ENCODE results near the gene RYR3.
"Not testable (repeated sequence)": the region's sequence is repeated elsewhere in the genome, so short reads cannot be mapped to it uniquely, and the experiment has no call there.

The RYR3 gene

DNA sequence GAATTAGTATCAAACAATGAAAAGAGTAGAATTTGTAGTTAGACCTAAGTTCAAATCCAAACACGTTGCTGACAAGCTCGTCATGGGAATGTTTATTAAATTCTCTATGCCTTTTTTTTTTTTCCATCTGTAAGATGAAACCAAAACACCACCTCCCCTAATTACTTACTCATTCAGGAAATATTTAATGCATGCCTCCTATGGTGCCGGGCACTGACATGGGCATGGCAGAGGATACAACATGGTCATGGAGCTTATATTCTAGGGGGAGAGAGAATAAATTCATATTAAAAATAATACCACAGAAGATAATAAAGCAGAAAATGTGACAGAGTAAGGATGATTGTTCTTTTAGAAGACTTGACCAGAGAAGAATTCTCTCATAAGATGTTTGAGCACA lies 215.8 kb downstream of the RYR3 start:
- DNase-seq, result no peak

DNA sequence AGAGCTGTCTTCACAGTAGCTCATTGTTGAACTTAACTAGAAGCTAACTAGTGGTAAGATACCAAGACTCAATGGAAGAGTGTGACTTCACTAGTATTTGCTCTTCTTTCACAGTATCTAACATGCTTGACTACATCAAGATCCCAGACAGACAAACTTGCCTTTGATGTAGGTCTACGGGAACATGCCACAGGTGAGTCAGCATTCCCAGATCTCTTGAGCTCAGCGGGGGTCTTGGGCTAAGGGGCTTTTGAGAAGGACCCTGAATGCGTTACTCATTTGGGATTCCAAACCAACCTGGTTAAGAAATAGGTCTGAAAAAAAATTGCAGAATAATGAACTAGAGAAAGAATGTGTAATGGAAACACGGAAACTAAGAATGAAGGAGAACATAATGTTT lies 222.4 kb downstream of the RYR3 start:
- no peak for DNase-seq

DNA sequence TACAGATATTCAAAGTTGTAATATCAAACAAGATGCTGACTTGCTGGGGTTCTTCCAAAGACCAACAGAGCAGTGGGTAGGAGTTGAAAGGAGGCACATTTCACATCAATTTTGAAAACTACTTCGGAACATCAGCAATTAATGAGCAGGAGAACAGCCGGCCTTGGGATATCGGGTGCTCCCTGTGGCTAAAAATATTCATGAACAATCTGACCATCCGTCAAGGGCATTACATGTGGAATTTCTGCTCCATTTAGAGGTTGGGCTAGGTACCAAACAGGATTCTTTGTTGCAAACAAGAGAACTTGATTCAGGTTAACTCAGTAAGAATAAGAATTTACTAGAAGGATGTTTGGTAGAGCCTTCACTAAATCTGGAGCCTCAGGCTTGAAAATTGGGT lies 223.9 kb downstream of the RYR3 start:
- DNase-seq, result no peak

DNA sequence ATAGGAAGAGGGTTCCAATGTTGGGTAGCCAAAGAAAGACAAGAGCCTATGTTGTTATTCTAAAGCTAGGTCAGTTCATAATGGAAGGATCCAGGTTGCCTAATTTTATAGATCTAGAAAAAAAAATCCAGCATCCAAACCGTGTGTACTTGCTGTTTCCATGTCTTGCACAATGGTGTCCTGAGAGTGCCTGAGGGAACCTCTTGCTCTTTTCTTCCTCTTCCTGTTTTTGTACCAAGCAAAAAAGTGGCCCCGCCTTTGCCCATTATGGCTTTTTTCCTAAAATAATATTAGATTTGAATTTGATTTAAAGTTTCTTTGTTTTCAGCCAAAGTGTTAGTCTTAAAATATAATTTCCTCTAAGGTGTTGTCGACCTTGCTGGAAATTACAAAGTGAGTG lies 224.4 kb downstream of the RYR3 start:
- DNase-seq, result no peak

DNA sequence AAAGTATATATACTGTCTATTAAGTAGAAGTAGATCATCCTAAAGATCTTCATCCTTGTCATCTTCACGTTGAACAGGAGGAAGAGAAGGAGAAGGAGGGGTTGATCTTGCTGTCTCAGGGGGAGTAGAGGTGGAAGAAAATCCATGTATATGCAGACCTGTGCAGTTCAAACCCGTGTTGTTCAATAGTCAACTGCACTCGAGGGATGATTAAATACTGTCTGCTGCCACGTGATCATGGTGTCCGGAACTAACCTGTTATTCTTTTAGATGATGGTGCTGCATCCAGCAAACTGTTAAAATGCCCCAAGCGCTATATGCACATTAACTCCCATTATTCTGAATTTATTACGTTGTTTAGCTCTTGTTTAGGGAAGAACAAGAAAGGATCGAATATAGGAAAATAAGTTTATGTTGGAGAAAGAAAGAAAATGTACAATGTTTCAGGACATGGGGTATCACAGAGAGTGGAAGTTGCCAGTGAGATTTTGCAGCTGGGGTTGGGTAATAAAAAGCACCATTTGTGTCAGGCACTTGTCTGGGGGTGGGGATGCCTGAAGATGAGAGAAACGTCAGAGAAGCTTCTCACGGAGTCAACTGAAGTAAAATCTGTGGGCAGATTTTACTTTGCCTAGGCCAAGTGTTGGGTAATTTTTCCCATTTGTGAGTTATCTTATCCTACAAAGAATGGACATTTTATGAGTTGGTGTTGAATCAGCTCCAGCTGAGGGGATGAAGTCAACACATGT lies 229.2 kb downstream of the RYR3 start:
- no peak for DNase-seq

DNA sequence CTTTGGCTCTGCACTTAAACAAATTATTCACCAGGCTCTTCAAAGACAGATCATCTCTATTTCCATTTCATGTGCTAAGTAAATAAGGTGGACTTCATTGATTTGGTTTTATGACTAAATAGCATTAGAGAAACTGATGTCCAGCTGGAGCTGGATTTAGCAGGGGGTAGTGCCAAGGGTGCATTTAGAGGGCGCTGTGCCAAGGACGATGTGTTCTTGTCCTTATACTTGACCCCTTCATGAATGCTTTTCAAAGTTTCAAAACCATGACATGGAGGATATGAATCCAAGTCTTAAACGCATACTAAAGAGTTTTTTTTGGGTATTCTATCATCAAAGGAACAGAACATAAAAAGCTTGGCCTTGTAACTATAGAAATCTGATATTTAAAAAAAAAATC lies 233.2 kb downstream of the RYR3 start:
- DNase-seq, result no peak

DNA sequence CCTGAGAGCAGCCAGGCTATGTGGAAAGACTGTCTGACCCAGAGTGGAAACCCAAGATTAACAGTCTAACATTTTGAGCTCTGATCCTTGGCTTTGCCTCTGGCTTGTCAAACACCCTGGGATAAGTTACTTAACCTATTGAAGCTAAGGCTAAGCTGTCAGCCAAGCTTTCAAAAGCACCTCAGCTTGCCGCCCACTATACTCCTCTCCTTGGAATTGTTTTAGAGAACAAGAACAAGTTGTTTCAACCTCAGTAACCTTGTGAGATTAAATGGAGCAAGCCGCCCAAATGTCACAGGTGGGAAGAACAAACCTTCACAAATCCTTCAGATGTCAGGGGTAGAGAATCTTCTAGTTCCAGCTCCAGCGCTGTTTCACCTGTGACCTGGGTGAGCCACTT lies 235.1 kb downstream of the RYR3 start:
- no peak for DNase-seq

DNA sequence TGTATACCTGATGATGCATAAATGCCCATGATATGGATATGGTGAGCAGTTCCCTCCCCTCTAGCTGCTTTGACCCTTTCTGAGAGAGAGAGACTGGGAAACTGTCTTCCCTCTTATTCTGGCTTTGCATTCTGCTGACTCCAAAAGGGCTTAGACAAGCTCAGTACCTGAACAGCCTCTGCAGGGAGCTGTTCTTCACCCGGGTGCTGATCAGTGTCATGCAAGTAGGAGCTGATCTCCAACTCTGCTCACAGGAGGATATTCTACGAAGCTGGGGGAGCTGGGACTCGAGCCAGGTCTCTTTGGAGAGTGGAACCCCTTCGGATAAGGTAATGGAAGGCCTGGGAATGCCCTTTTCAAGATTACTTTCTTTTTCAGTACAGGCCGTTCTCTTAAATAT lies 237.1 kb downstream of the RYR3 start:
- DNase-seq, result no peak

DNA sequence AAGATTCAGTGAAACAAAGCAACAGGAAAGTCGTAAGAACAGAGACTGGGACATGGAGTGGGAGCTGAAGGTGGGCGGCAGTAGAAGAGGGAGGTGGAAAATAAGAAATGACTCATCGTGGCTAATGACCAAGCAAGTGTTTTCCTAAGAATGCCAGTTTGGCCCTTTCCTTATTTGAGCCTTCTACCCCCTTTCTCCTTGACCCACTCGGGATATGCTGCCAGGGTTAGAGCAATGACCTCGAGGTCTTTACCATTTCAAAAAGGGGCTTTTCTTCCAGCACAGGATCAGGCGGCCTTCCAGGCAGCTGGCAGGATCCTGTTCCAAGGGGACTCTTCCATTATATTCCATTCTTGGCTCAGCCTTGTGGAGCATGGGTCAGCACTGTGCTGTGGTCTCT lies 241.1 kb downstream of the RYR3 start:
- DNase-seq, result no peak

DNA sequence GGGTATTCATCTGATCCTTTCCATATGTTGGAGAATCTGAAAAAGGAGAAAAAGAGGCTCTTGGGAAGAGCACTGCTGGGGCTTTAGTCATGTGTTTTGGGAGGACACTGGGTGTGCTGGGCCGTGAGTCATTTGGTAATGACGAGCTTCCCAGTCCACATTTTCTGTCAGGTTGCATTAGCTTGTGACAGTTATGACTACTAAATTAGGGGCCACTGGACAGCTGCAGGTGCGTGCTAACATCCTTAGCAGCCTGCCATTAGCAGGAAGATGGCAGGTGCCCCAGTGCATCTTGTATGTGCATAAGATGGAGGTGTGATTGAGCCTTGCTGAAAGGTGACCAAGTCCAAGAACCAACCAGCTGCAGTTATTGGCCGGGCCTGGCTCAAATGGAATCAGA lies 242.4 kb downstream of the RYR3 start:
- no peak for DNase-seq

DNA sequence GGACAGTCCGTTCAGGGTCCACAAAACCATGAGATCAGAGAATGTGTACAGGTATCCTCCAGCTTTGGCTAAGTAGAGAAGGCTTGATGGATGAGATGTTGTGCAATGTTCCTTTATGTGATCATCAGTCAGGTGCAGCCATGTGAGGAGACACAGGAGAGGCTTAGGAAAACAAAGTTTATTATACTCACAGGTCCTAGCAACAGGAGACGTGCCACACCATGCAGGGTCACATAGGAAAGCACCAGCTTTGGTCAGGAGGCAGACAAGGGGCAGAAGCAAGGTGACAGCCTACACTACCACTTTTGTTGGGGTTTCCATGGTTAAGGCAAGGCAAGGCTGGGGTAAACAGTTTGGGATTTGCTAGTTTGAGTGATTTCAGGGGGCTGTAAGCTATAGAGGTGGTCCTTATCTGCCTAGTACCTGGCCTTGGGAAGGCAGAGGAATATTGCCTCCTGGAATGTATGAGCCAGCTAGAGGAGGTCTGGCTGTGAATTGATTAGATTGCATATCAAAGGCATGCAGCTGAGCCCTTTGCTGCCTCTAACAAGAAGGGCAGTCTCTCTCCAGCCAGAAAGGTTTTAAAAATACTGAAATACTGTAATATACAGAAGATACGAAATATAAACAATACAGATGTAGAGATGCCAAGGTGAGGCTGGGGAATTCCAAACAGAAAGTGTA lies 248.6 kb downstream of the RYR3 start:
- DNase-seq, result no peak

DNA sequence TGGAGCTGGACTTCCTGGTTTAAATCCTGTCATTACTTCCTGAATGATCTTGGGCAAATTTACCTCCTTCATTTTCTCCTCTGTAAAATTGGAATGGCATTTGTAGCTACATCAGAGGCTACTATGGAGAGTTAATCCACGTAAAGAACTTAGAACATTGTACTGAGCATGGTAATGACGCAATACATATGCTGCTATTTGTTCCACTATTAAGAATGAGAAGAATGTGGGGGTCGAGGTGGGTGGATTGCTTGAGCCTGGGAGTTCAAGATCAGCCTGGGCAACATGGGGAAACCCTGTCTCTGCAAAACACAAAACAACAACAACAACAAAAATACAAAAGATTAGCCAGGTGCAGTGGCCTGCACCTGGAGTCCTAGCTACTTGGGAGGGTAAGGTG lies 250.6 kb downstream of the RYR3 start:
- no peak for DNase-seq

DNA sequence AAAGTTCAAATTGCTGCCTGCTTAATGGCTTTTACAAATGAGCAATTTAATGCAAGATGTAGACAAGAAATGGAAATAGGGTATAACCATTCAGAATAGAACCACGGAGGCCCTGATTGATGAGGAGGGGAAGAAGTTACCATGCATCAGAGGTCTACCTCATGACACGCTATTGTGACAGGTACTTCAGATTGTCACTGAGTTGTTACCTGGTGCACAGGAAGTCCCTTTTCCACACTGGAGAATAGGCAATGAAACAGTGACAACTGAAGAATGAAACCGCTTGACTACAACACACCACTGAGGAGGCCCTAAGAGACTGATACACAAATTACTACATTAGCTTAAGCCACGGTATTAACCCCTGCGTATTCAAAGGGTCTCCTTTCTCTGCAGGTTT lies 251.2 kb downstream of the RYR3 start:
- DNase-seq, result no peak

DNA sequence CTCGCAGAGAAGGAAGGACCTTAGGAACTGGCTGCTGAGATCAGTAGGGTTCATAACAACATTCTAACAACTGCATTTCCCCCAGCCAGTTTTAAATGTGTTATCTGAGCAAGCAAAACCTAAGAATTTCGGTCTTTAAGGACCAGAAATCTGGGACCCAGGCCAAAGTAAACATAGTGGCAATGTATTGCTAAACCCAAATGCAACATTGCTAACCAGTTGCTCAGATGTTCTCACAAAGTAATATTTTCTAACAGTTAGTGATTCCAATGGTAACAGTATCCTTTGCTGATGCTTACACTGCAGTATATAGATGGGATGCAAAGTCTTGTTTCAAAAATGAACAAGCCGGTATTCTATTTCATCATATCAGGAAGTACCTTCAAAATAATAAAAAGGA lies 254.3 kb downstream of the RYR3 start:
- DNase-seq, result no peak

DNA sequence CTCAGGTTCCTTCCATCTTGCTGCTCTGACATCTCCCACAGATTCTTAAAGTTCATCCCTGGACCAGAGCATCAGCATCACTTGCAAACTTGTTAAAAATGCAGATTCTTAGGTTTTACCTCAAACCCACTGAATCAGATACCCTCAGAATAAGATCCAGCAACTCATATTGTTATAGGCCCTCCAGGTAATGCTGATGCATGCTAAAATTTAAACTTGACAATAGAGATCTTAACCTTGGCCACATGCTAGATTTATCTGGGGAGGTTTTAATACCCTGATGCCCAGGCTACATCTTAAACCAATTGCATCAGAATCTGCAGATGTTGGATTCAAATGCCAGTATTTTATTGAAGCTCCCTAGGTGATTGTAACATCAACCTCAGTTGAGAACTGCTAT lies 256.9 kb downstream of the RYR3 start:
- no peak for DNase-seq

DNA sequence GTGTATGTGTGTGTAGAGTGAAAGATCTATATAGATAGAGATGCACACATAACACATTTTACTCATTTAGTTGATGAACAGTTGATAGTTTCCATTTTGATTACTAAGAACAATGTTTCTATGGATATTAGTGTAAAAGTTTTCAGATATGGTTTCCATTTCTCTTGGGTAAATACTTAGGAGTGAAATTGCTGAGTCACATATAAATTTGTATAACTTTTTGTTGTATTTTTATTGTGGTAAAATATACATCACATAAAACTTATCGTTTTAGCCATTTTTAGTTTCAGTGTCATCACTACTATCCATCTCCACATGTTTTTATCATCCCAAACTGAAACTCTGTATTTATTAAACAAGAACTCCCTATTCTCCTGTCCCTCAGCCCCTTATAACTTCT lies 258.3 kb downstream of the RYR3 start:
- no peak for DNase-seq

DNA sequence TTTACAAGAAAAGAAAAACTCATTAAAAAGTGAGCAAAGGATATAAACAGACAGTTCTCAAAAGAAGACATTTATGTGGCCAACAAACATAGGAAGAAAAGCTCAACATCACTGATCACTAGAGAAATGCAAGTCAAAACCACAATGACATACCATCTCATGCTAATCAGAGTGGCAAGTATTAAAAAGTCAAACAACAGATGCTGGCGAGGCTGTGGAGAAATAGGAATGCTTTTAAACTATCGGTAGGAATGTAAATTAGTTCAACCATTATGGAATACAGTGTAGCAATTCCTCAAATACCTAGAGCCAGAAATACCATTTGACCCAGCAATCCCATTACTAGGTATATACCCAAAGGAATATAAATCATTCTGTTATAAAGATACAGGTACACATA lies 267.1 kb downstream of the RYR3 start:
- DNase-seq, result not testable (repeated sequence)

DNA sequence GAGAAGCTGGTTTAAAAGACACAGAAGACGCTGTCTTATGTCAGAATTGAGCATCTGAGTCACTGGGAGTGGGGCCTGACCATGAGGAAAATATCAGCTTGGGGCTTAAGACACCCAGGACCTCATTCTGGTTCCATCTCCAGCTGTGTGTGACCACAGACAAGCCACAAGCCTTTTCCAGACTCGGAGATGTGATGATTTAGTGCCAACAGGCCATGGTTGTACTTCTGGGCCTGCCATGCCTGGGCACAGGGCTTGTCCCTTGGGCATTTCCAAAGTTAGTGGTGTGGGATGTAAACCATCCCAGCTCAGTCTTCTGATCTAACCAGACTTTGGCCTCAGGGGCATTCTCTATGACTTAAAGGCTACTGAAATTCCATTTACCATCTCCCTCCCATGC lies 269.8 kb downstream of the RYR3 start:
- DNase-seq, result no peak

DNA sequence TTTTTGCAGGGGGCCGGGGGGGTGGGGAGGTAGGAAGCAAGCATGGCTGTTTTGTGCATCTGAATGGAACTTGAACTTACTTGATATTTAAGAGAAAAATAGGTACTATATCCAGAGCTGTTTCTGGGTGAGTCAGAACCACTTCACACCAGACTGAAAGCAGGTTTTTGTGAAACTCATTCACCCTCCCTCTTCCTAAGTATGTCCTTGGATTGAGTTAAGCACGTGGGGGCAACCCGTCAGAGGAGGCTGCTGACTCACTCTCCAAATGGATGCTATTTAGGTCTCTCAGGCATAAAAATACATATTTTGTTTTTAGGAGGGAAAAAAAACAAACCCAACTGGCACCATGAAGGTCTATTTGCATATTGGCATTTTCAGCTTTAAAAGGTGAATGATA lies 270.3 kb downstream of the RYR3 start:
- DNase-seq, result no peak

DNA sequence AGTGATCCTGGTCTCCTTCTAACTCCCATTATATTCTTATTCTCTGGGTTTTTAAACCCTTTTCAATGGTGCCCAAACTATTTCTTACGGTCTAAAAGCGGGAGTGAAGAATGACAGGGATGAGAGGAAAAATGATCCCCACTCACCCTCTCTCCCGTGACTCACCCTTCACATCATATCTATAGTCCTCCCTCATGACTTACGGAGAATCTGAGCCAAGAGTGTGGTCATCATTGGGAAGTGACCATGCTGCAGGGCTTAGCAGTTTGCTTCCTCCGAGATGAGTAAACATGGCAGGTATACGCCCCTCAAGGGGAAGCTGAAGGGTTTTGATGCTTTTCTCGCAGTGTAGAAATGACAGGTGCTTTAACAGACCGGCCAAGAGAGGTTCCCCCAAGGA lies 274.0 kb downstream of the RYR3 start:
- no peak for DNase-seq

DNA sequence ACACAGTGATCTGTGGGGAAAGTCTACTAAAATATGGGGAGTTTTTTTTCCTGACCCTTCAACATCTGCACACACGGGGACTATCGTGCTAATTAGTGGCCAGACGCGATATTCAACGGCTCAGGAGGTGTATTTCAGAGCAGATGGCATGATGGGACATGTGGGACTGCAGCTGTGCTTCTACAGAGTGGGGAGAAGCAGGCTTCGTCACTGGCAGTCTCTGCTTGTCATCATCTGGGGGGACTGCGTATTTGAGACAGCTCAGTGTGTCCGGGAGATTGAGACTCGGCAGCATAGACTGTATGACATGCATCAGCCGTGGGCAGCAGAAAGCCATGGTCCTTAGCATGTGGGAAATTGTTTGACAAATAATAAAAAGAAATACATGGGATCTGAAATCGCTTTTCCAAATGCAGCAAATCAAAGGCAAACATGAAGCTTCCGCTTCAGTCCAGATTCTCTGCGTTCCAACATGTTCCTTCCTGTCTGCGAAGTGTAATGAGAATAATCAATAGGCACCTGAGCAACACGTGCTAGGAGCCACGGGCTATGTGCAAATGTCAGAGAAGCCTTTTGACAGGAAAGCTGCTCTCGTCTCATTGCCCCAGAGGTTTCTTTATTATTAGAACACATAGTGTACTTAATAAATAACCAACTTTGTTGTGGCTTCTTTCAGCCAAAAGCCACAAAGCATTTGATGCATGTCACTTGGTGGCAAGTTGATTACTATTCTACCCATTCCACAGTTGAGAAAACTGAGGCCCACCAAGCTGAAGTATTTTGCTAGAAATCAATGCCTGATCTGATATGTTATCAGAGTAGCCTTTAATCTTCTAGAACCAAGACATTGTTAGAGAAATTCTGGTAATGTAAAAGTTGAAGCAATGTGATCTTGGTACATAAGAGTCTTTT lies 276.3 kb downstream of the RYR3 start:
- no peak for DNase-seq

DNA sequence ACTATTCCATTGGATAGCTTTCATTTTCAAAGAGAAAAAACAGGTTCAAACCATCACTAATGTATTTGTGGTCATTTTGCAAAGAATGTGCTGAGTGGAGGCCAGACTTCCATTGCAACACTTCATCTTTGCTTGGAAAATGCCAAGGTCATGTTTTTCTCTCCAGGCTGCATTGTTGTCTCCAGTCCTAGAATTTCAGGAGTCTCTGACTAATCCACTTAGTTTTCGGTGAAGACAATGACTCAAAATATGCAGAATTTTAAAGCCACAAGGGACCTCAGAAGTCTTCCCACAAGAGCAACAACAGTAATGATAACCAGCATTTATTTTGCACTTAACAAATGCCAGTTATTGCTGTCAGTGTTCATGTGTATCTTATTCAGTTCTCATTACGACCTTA lies 277.0 kb downstream of the RYR3 start:
- no peak for DNase-seq

DNA sequence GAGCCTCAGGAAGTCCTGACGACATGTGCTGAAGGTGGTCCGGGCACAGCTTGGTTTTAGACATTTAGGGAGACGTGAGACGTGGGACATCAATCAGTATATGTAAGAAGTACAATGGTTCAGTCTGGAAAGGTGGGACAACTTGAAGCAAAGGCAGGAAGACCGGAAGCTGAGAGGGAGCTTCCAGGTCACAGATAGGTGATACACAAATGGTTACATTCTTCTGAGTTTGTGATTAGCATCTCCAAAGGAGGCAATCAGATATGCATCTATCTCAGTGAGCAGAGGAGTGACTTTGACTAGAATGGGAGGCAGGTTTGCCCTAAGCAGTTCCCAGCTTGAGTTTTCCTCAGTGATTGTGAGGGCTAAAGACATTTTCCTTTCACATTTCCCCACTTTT lies 282.1 kb downstream of the RYR3 start:
- no peak for DNase-seq

DNA sequence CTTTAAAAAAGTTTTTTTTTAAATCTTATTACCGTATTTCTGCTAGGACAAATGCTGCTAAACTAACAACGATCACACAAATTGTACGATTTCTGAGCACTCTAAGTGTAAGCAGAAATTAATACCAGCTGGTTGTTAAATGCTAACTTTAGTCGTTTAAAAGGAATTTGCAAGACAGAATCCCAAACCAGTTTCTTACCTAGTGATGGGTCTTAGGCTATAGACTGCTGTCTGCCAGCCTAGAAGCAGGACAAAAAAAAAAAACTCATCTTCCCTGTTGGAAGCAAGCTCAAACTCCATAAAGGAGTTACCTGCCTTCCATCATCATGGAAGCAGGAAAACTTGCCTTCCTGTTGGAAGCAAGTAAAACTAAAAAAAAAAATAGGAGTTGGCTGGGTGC lies 287.6 kb downstream of the RYR3 start:
- DNase-seq, result not testable (repeated sequence)
